CD4-positive, alpha-beta T cell treated with Interleukin-1 beta for 1 hour (primary cell): ENCODE results near the gene SLC7A4.
"Not testable (repeated sequence)": the region's sequence is repeated elsewhere in the genome, so short reads cannot be mapped to it uniquely, and the experiment has no call there.

Source experiments
- DNase-seq, 2 donors: peaks; one replicate each; pipeline ENCODE4 v3.0.0-alpha.2; 2020 to 2022

Gene SLC7A4

GRCh38 chr22:21064425-21064824 is 32.1 kb upstream of the SLC7A4 start:
- not testable (repeated sequence) for DNase-seq

GRCh38 chr22:21061660-21062321 is 29.4 kb upstream of the SLC7A4 start:
- DNase-seq: not testable (repeated sequence)

GRCh38 chr22:21060363-21060762 is 28.0 kb upstream of the SLC7A4 start:
- DNase-seq: not testable (repeated sequence)

GRCh38 chr22:21055880-21056319 is 23.5 kb upstream of the SLC7A4 start:
- no peak for DNase-seq

GRCh38 chr22:21055564-21055834 is 23.1 kb upstream of the SLC7A4 start:
- no peak for DNase-seq

GRCh38 chr22:21054714-21055563 is 22.6 kb upstream of the SLC7A4 start:
- DNase-seq: no peak

GRCh38 chr22:21054046-21054713 is 21.8 kb upstream of the SLC7A4 start:
- no peak for DNase-seq

- no peak for DNase-seq
Observed at GRCh38 chr22:21052715-21053459, 20.5 kb upstream of the SLC7A4 start.

- no peak for DNase-seq
Observed at GRCh38 chr22:21051831-21052400, 19.6 kb upstream of the SLC7A4 start.

GRCh38 chr22:21051145-21051830 is 18.9 kb upstream of the SLC7A4 start:
- DNase-seq: no peak

GRCh38 chr22:21048965-21049364 is 16.6 kb upstream of the SLC7A4 start:
- DNase-seq: not testable (repeated sequence)

- DNase-seq: not testable (repeated sequence)
Observed at GRCh38 chr22:21048448-21048847, 16.1 kb upstream of the SLC7A4 start.

GRCh38 chr22:21047730-21048129 is 15.4 kb upstream of the SLC7A4 start:
- DNase-seq: no peak

- no peak for DNase-seq
Observed at GRCh38 chr22:21047035-21047661, 14.8 kb upstream of the SLC7A4 start.

GRCh38 chr22:21045585-21046294 is 13.4 kb upstream of the SLC7A4 start, which contains the start of gene LRRC74B:
TSS of gene LRRC74B (plus strand) at chr22:21045946. CDS start at chr22:21045987, 41 bp downstream.
- DNase-seq: peak; percentile 71 to 83

GRCh38 chr22:21044931-21045584 is 12.7 kb upstream of the SLC7A4 start:
- DNase-seq: no peak

- no peak for DNase-seq
Observed at GRCh38 chr22:21043860-21044535, 11.6 kb upstream of the SLC7A4 start.

- DNase-seq: no peak
Observed at GRCh38 chr22:21042978-21043859, 10.9 kb upstream of the SLC7A4 start.

GRCh38 chr22:21041937-21042336 is 9.6 kb upstream of the SLC7A4 start:
- no peak for DNase-seq
